Measurements from ENCODE around the gene ZNF608. TPM values are rescaled to one million over a fixed set of nuclear protein-coding genes. Genes with fewer than 3 reads are reported as not detected.

ZNF608 gene
- total RNA-seq, 1 experiment from 2014 or later, result 5.6 TPM

- no TSS peak for BruUV-seq (replicated peaks)
- ChIA-PET RAD21 (ENCODE audit: low non-redundant PET in 1 of 2, low total read pairs in 2 of 2, uncharacterized antibody in 2 of 2, unreplicated experiment in 2 of 2) (no interaction called here), POLR2A (interaction anchor here (1.1 kb wide), 1 partner anchor 19 kb away, joined by 6 read pairs; no protein-coding TSS in a partner anchor), CTCF (no interaction called here)
- H3K79me2 ChIP-seq (ENCODE audit: insufficient read depth, low read length), result no peaks in the 10 kb centered on the region
- intact Hi-C loops (cut with micrococcal nuclease), result no loop called here
- no peaks in the 10 kb centered on the region for H3K9me2 ChIP-seq (ENCODE audit: insufficient read depth)
- H2AFZ ChIP-seq (ENCODE audit: low read depth, low read length, poor library complexity, severe bottlenecking), result no peak overlapping the region
- no peak overlapping the region for H3K4me3 ChIP-seq (replicated peaks in 1 of 2; ENCODE audit: low read depth in 1 of 2, low read length in 2 of 2)
- no peaks in the 10 kb centered on the region for H4K20me1 ChIP-seq (ENCODE audit: insufficient read depth)
- ATAC-seq (no peak), DNase-seq (ENCODE audit: low read depth, low spot score) (no peak)
- no peaks in the 10 kb centered on the region for H3K27me3 ChIP-seq (ENCODE audit: insufficient read depth, low read length)
- no peak overlapping the region for H3K4me2 ChIP-seq (ENCODE audit: low read length)
- H3K9me3 ChIP-seq (ENCODE audit: control insufficient read depth in 1 of 2, insufficient read depth in 1 of 2, low read depth in 1 of 2, low read length in 2 of 2), result no peaks in the 10 kb centered on the region
- no peaks in the 10 kb centered on the region for H3K4me1 ChIP-seq (ENCODE audit: control insufficient read depth in 1 of 2, insufficient read depth in 2 of 2, low read length in 2 of 2)
- H3K36me3 ChIP-seq (ENCODE audit: control insufficient read depth in 1 of 2, insufficient read depth in 2 of 2, low read length in 2 of 2), result no peaks in the 10 kb centered on the region
- TF ChIP-seq ZFX (IDR thresholded peaks at IDR 0.05) (no peak), POLR2A (IDR thresholded peaks at IDR 0.05; ENCODE audit: borderline replicate concordance, extremely low read depth, insufficient read depth, insufficient read length) (no peak), RAD21 (IDR thresholded peaks at IDR 0.05; ENCODE audit: low read depth) (no peak), CTCF (IDR thresholded peaks at IDR 0.05 in 2 of 3, conservative IDR thresholded peaks at IDR 0.05 in 1 of 3; ENCODE audit: borderline replicate concordance in 1 of 3, insufficient read depth in 1 of 3, low read depth in 2 of 3, low read length in 2 of 3) (no peak), ZNF274 (IDR thresholded peaks at IDR 0.05; ENCODE audit: low read depth, low read length) (no peak), TCF7L2 (IDR thresholded peaks at IDR 0.05; ENCODE audit: borderline replicate concordance, extremely low read depth, insufficient read depth, insufficient read length) (no peak), EZH2 (IDR thresholded peaks at IDR 0.05) (no peak), ATF3 (IDR thresholded peaks at IDR 0.05) (no peak), CBX3 (IDR thresholded peaks at IDR 0.05; ENCODE audit: low read depth) (no peak), CEBPB (IDR thresholded peaks at IDR 0.05; ENCODE audit: low read depth) (no peak), JUND (IDR thresholded peaks at IDR 0.05) (no peak), SRF (IDR thresholded peaks at IDR 0.05; ENCODE audit: low read depth) (no peak), MAX (IDR thresholded peaks at IDR 0.05) (no peak), REST (IDR thresholded peaks at IDR 0.05; ENCODE audit: low read depth) (no peak), EGR1 (IDR thresholded peaks at IDR 0.05; ENCODE audit: low read depth) (no peak), FOSL1 (IDR thresholded peaks at IDR 0.05; ENCODE audit: low read depth) (no peak), YY1 (IDR thresholded peaks at IDR 0.05; ENCODE audit: extremely low read depth, insufficient replicate concordance, low read depth, low read length) (no peak), POLR2AphosphoS5 (IDR thresholded peaks at IDR 0.05; ENCODE audit: low read depth, low read length) (no peak)
- H3K27ac ChIP-seq (ENCODE audit: low read depth, low read length), result no peak overlapping the region
- no peak overlapping the region for H3K9ac ChIP-seq (ENCODE audit: low read length)
Measured at GRCh38 chr5:124729720-124730359, 16.6 kb downstream of the ZNF608 start.

Measured in HCT116 (cell line).